Prostate gland (tissue), 2 donors: Measurements from ENCODE around the gene ALDH1L1.
"Not testable (repeated sequence)": the region's sequence is repeated elsewhere in the genome, so short reads cannot be mapped to it uniquely, and the experiment has no call there.

Source experiments
- POLR2A ChIP-seq: fragments of 450-650 bp; IDR thresholded peaks from one replicate; pipeline ENCODE4 v1.6.1; 2016; ENCODE audit warnings: antibody characterized with exemption, mild to moderate bottlenecking
- TF ChIP-seq, protein P1 (sequence below), 4 experiments: fragments of 200-600 bp in 2 of 4; fragments of 450-650 bp in 2 of 4; sonication (generic) in 2 of 4; IDR thresholded peaks; 1 replicate in 3 of 4; 2 replicates in 1 of 4; pipeline ENCODE4 v1.5.1; 2016 to 2019; ENCODE audit warnings: antibody characterized with exemption in 4 of 4, mild to moderate bottlenecking in 2 of 4, moderate library complexity in 2 of 4

DNA sequence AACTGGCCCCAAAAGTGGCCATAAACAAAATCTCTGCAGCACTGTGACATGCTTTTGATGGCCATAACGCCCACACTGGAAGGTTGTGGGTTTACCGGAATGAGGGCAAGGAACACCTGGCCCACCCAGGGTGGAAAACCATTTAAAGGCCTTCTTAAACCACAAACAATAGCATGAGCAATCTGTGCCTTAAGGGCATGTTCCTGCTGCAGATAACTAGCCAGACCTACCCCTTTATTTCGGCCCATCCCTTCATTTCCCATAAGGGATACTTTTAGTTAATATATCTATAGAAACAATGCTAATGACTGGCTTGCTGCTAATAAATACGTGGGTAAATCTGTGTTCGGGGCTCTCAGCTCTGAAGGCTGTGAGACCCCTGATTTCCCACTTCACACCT, 88.3 kb downstream of the ALDH1L1 start:
- TF ChIP-seq, protein P1, sequence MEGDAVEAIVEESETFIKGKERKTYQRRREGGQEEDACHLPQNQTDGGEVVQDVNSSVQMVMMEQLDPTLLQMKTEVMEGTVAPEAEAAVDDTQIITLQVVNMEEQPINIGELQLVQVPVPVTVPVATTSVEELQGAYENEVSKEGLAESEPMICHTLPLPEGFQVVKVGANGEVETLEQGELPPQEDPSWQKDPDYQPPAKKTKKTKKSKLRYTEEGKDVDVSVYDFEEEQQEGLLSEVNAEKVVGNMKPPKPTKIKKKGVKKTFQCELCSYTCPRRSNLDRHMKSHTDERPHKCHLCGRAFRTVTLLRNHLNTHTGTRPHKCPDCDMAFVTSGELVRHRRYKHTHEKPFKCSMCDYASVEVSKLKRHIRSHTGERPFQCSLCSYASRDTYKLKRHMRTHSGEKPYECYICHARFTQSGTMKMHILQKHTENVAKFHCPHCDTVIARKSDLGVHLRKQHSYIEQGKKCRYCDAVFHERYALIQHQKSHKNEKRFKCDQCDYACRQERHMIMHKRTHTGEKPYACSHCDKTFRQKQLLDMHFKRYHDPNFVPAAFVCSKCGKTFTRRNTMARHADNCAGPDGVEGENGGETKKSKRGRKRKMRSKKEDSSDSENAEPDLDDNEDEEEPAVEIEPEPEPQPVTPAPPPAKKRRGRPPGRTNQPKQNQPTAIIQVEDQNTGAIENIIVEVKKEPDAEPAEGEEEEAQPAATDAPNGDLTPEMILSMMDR (IDR thresholded peaks at IDR 0.05) = not testable (repeated sequence)
- not testable (repeated sequence) for TF ChIP-seq POLR2A
